GM19372 (cell line): Measurements from ENCODE around the gene CCNYL1.
"Not testable (repeated sequence)": the region's sequence is repeated elsewhere in the genome, so short reads cannot be mapped to it uniquely, and the experiment has no call there.

Source experiments
- ATAC-seq: cut with Tn5 transposase; IDR thresholded peaks from one replicate; pipeline ENCODE4 v1.9.1; 2021; ENCODE audit warnings: mild to moderate bottlenecking, low read depth, moderate library complexity; ENCODE audit not compliant: unreplicated experiment

Gene CCNYL1

GRCh38 chr2:207696911-207697310, 14.5 kb upstream of the CCNYL1 start:
- not testable (repeated sequence) for ATAC-seq

GRCh38 chr2:207697411-207697810, 14.0 kb upstream of the CCNYL1 start:
- no peak for ATAC-seq

GRCh38 chr2:207698301-207698700, 13.1 kb upstream of the CCNYL1 start:
- no peak for ATAC-seq

- no peak for ATAC-seq
Measured at GRCh38 chr2:207704078-207704477, 7.4 kb upstream of the CCNYL1 start.

GRCh38 chr2:207704671-207705070, 6.8 kb upstream of the CCNYL1 start:
- no peak for ATAC-seq

- ATAC-seq: no peak
Measured at GRCh38 chr2:207706936-207707860, 4.2 kb upstream of the CCNYL1 start.

GRCh38 chr2:207711750-207712530, 500 bp downstream of the CCNYL1 start:
- peak; percentile 22 for ATAC-seq

GRCh38 chr2:207716056-207716455, 4.6 kb downstream of the CCNYL1 start:
- ATAC-seq: no peak

GRCh38 chr2:207718521-207718920, 7.1 kb downstream of the CCNYL1 start:
- ATAC-seq: no peak

GRCh38 chr2:207719008-207719407, 7.6 kb downstream of the CCNYL1 start:
- no peak for ATAC-seq

- ATAC-seq: not testable (repeated sequence)
Measured at GRCh38 chr2:207719655-207720054, 8.2 kb downstream of the CCNYL1 start.

GRCh38 chr2:207720517-207721187, 9.2 kb downstream of the CCNYL1 start:
- ATAC-seq: no peak

GRCh38 chr2:207722773-207723424, 11.5 kb downstream of the CCNYL1 start:
- ATAC-seq: no peak

- not testable (repeated sequence) for ATAC-seq
Measured at GRCh38 chr2:207723425-207723787, 12.0 kb downstream of the CCNYL1 start.

- ATAC-seq: no peak
Measured at GRCh38 chr2:207724113-207724512, 12.7 kb downstream of the CCNYL1 start.

GRCh38 chr2:207725873-207726578, 14.6 kb downstream of the CCNYL1 start:
- ATAC-seq: no peak

- ATAC-seq: no peak
Measured at GRCh38 chr2:207727261-207727660, 15.8 kb downstream of the CCNYL1 start.

GRCh38 chr2:207729465-207729998, 18.1 kb downstream of the CCNYL1 start:
- ATAC-seq: no peak

GRCh38 chr2:207731138-207731537, 19.7 kb downstream of the CCNYL1 start:
- no peak for ATAC-seq
